OCI-LY1 (cell line): ENCODE measurements around the gene SMIM24.

ENCODE experiments used
- EZH2 ChIP-seq: fragments of 200-600 bp; sonication (generic), shearing (Covaris generic); IDR thresholded peaks from 2 replicates; pipeline ENCODE4 v1.8.0; 2017; ENCODE audit warnings: borderline replicate concordance, mixed run types, mild to moderate bottlenecking, antibody characterized with exemption, low read length, moderate library complexity, mixed read lengths
- TF ChIP-seq, protein P1 (sequence below): fragments of 200-600 bp; sonication (generic), shearing (Covaris generic); IDR thresholded peaks from 2 replicates; pipeline ENCODE4 v1.5.1; 2017; ENCODE audit warnings: mild to moderate bottlenecking, antibody characterized with exemption, low read length, moderate library complexity, mixed read lengths

DNA sequence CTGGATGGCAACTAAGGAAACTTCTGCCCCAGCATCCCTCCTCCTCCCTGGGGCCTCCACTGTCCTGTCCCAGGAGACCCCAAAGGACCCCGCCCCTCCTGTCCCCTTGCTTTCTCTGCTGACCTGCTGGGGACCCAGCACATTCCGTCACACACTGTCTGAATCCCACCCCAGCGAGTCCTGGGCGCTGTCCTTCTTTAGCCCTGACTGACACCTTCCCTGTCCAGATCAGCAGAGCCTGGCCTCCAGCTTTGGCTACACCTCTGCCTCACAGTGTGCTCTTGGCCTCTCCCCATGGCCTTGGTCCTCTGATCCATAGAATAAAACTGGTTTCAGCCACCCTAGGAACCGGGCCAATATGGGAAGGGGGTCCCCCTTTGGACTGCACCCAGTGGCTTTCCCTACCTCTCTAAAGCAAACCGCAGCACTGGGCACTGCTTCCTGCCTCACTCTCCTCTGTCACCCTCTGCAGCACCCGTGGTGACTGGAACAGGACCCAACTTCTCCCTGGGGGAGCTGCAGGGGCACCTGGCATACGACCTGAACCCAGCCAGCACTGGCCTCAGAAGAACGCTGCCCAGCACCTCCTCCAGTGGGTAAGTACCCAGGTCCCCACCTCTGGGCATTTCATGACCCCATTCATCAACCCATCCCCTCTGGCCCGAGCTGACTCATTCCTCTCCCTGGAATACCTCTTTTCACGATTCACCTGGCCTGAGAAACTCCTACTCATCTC lies 46.4 kb downstream of the SMIM24 start:
- TF ChIP-seq, protein P1, sequence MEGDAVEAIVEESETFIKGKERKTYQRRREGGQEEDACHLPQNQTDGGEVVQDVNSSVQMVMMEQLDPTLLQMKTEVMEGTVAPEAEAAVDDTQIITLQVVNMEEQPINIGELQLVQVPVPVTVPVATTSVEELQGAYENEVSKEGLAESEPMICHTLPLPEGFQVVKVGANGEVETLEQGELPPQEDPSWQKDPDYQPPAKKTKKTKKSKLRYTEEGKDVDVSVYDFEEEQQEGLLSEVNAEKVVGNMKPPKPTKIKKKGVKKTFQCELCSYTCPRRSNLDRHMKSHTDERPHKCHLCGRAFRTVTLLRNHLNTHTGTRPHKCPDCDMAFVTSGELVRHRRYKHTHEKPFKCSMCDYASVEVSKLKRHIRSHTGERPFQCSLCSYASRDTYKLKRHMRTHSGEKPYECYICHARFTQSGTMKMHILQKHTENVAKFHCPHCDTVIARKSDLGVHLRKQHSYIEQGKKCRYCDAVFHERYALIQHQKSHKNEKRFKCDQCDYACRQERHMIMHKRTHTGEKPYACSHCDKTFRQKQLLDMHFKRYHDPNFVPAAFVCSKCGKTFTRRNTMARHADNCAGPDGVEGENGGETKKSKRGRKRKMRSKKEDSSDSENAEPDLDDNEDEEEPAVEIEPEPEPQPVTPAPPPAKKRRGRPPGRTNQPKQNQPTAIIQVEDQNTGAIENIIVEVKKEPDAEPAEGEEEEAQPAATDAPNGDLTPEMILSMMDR = no peak
- TF ChIP-seq EZH2 = no peak
